Heart right ventricle (tissue), 16 donors: Measurements from ENCODE around the gene CFAP299. TPM values are rescaled to one million over a fixed set of nuclear protein-coding genes. Genes with fewer than 3 reads are reported as not detected.

Source experiments
- ATAC-seq, 8 donors: fragments of 200-7000 bp; cut with Tn5 transposase; one replicate each; pipeline ENCODE4 v1.9.1; 2020; ENCODE audit warnings: mild to moderate bottlenecking in 8 of 8, moderate library complexity in 8 of 8, moderate number of reproducible peaks in 1 of 8
- DNase-seq, 2 donors: peaks; one replicate each; pipeline ENCODE4 v3.0.0-alpha.2; 2020
- H3K27ac ChIP-seq, 10 donors: fragments of 200-600 bp; sonication (generic) in 2 of 10; one replicate each; pipeline versions ENCODE4 v1.5.0 to v1.8.0; 2020 to 2022; ENCODE audit warnings: mild to moderate bottlenecking in 3 of 10
- H3K27me3 ChIP-seq, 7 donors: fragments of 200-600 bp; one replicate each; pipeline ENCODE4 v1.8.0; 2021 to 2022; ENCODE audit warnings: mild to moderate bottlenecking in 2 of 7
- H3K36me3 ChIP-seq, 9 donors: fragments of 200-600 bp; sonication (generic) in 1 of 9; one replicate each; pipeline versions ENCODE4 v1.5.0 to v1.8.0; 2020 to 2022; ENCODE audit warnings: mild to moderate bottlenecking in 2 of 9
- H3K4me1 ChIP-seq, 9 donors: fragments of 200-600 bp; sonication (generic) in 1 of 9; one replicate each; pipeline versions ENCODE4 v1.5.0 to v1.8.0; 2020 to 2022; ENCODE audit warnings: mild to moderate bottlenecking in 4 of 9
- H3K4me3 ChIP-seq, 10 donors: fragments of 200-600 bp; sonication (generic) in 2 of 10; one replicate each; pipeline versions ENCODE4 v1.5.0 to v1.8.0; 2020 to 2022; ENCODE audit warnings: mild to moderate bottlenecking in 7 of 10, moderate library complexity in 2 of 10
- H3K9me3 ChIP-seq, 11 donors: fragments of 200-600 bp in 10 of 11; sonication (generic) in 2 of 11; one replicate each; pipeline versions ENCODE4 v1.5.0 to v1.8.0; 2013 to 2022; ENCODE audit warnings: mild to moderate bottlenecking in 2 of 11, control low read depth in 1 of 11, moderate library complexity in 1 of 11
- CTCF ChIP-seq, 9 donors: fragments of 200-600 bp; sonication (generic) in 2 of 9; IDR thresholded peaks; one replicate each; pipeline versions ENCODE4 v1.5.0 to v1.8.0; 2021 to 2022; ENCODE audit warnings: antibody characterized with exemption in 9 of 9, mild to moderate bottlenecking in 5 of 9, moderate library complexity in 1 of 9
- WGBS, 2 donors: extraction: QIAGEN DNeasy Blood & Tissue Kit; methylation state at CpG; one replicate each; pipeline ENCODE4 v1.1.7; 2013; ENCODE audit warnings: inconsistent platforms in 1 of 2; 5-methylcytosine and 5-hydroxymethylcytosine counted together
- intact Hi-C, 10 donors: fragments of 100-400 bp; cut with DNase I; formaldehyde crosslinking; loops; one replicate each; pipeline versions ENCODE4 v1.11.1 to v1.14.2; 2022
- polyA plus RNA-seq, 2 donors: library from polyadenylated mRNA; stranded (reverse); fragments of 200-250 nt; gene quantifications; one replicate each; pipeline ENCODE4 v1.2.3, GENCODE V29; 2013
- total RNA-seq, 10 donors: library from RNA; stranded (reverse); fragmentation: NEBNext Ultra II Directional in 3 of 10; extraction: Animal tissue kit (Norgen Biotek cat#: 25700) in 3 of 10; gene quantifications; one replicate each; pipeline versions ENCODE4 v1.2.1 to v1.2.4, GENCODE V29; 2021 to 2023
- donor health status: Arrhythmogenic right ventricular cardiomyopathy.
- donor health status: ischemic (EF 13 %, LVEDD 7.1; RV severe dilation, severe dysfunction).
- donor health status: healthy with polysubstance abuse.
- donor health status: DM: no; HTN: yes; CAD: no.
- donor health status: DM: no; HTN: no; CAD: no.
- donor health status: ischemic (EF 25% LVEDD 6.9; RV normal size, moderate dysfunction).
- donor health status: ischemic (EF 25% LVEDD 5.7; RV mildly dilated, moderate dysfunction).
- donor health status: healthy.
- donor health status: DM: yes; HTN: yes; CAD: no.
- donor health status: Ischemic cardiomyopathy.
- donor health status: ischemic (EF 35%, LVEDD 5.7; RV mildly dilated, moderate dysfunction).
- donor health status: nonischemic (EF 11% LVEDD 7.7; RV severe dilation, severe dysfunction).
- donor health status: DM: yes; HTN: yes; CAD: no.
- donor health status: PGD.
- donor health status: ischemic (EF 29% LVEDD 5.4; RV normal size, mild dysfunction).
- donor health status: nonischemic (EF 23%, LVEDD 6.1; RV moderate dilation, normal function).

CFAP299 gene
- total and polyA plus RNA-seq, 12 donors: 0.93 TPM; not detected in 11

- ATAC-seq (no peak), DNase-seq (no peak)
These were observed 542.7 kb downstream of the CFAP299 start for GRCh38 chr4:80878218-80878617.

GRCh38 chr4:80897537-80898303 lies 562.2 kb downstream of the CFAP299 start:
- no peak for ATAC-seq
- intact Hi-C loops: no loop called here

More at GRCh38 chr4:80878218-80878617, 542.7 kb downstream of the CFAP299 start:
- H3K4me3 ChIP-seq: no peak overlapping the region
- intact Hi-C loops: no loop called here
- H3K27me3 ChIP-seq: no peaks in the 10 kb centered on the region
- 19 to 28% methylated on average over 1 of the region's 1 CpG for WGBS, 2 donors
- H3K9me3 ChIP-seq: peaks cover 0 to 8% (median 0%) of the 10 kb centered on the region in 11 donors
- no peaks in the 10 kb centered on the region for H3K4me1 ChIP-seq
- TF ChIP-seq CTCF (IDR thresholded peaks at IDR 0.05): no peak
- no peak overlapping the region for H3K27ac ChIP-seq
- H3K36me3 ChIP-seq: no peaks in the 10 kb centered on the region

GRCh38 chr4:80900908-80901307 lies 565.4 kb downstream of the CFAP299 start:
- WGBS, 2 donors: 60 to 71% methylated on average over 2 of the region's 2 CpGs
- no peak for ATAC-seq
- Histone ChIP-seq H3K27me3 (no peaks in the 10 kb centered on the region), H3K27ac (no peak overlapping the region), H3K4me3 (no peak overlapping the region), H3K36me3 (no peaks in the 10 kb centered on the region), H3K4me1 (no peaks in the 10 kb centered on the region), H3K9me3 (peaks cover 0 to 13% (median 4%) of the 10 kb centered on the region in 11 donors)
- intact Hi-C loops: no loop called here
- DNase-seq: no peak
- TF ChIP-seq CTCF (IDR thresholded peaks at IDR 0.05): no peak

More at GRCh38 chr4:80897537-80898303, 562.2 kb downstream of the CFAP299 start:
- Histone ChIP-seq H3K4me3 (no peak overlapping the region), H3K9me3 (peaks cover 0 to 16% (median 3%) of the 10 kb centered on the region in 11 donors), H3K36me3 (no peaks in the 10 kb centered on the region), H3K27ac (no peak overlapping the region), H3K4me1 (no peaks in the 10 kb centered on the region), H3K27me3 (no peaks in the 10 kb centered on the region)
- 62 to 65% methylated on average over 5 of the region's 5 CpGs for WGBS, 2 donors
- TF ChIP-seq CTCF (IDR thresholded peaks at IDR 0.05): no peak
- no peak for DNase-seq

- H3K9me3 ChIP-seq: peaks cover 0 to 20% (median 0%) of the 10 kb centered on the region in 11 donors
- DNase-seq (no peak), ATAC-seq (no peak)
- no peaks in the 10 kb centered on the region for H3K4me1 ChIP-seq
- H3K4me3 ChIP-seq: no peak overlapping the region
- intact Hi-C loops: no loop called here
- no peaks in the 10 kb centered on the region for H3K36me3 ChIP-seq
- H3K27me3 ChIP-seq: no peaks in the 10 kb centered on the region
- H3K27ac ChIP-seq: no peak overlapping the region
- TF ChIP-seq CTCF (IDR thresholded peaks at IDR 0.05): no peak
These were observed 567.5 kb downstream of the CFAP299 start for GRCh38 chr4:80903020-80903419.
